Activated T-cell treated with anti-CD3 and anti-CD28 coated beads, Interleukin-2, amount 50 U/mL, for 24 hours (primary cell): ENCODE measurements around the gene OR2V2.
"Not testable (repeated sequence)": the region's sequence is repeated elsewhere in the genome, so short reads cannot be mapped to it uniquely, and the experiment has no call there.

Experiments used
- DNase-seq: peaks from one replicate; pipeline ENCODE4 v3.0.0-alpha.2; 2020
- H3K27ac Mint-ChIP-seq: 2 replicates; pipeline ENCODE4 v1.8.0; 2020; ENCODE audit warnings: mild to moderate bottlenecking, mixed read lengths
- H3K27me3 Mint-ChIP-seq: 2 replicates; pipeline ENCODE4 v1.8.0; 2020; ENCODE audit warnings: mixed read lengths
- H3K36me3 Mint-ChIP-seq: 2 replicates; pipeline ENCODE4 v1.8.0; 2020; ENCODE audit warnings: low read depth, mixed read lengths
- H3K4me1 Mint-ChIP-seq: 2 replicates; pipeline ENCODE4 v1.8.0; 2020; ENCODE audit warnings: low read depth, mixed read lengths
- H3K4me3 Mint-ChIP-seq: 2 replicates; pipeline ENCODE4 v1.8.0; 2020; ENCODE audit warnings: mild to moderate bottlenecking, moderate library complexity, mixed read lengths
- H3K9me3 Mint-ChIP-seq: 2 replicates; pipeline ENCODE4 v1.8.0; 2020; ENCODE audit warnings: mixed read lengths

OR2V2 gene

GRCh38 chr5:181149806-181150733 lies 2.7 kb downstream of the OR2V2 start:
- no peaks in the 10 kb centered on the region for H3K36me3 Mint-ChIP-seq
- peaks cover 4% of the 10 kb centered on the region for H3K4me1 Mint-ChIP-seq
- H3K9me3 Mint-ChIP-seq, result no peaks in the 10 kb centered on the region
- peaks cover 55% of the 10 kb centered on the region for H3K27me3 Mint-ChIP-seq
- H3K4me3 Mint-ChIP-seq, result no peak overlapping the region
- no peak overlapping the region for H3K27ac Mint-ChIP-seq
- no peak for DNase-seq

GRCh38 chr5:181151146-181151545 lies 3.8 kb downstream of the OR2V2 start:
- no peak for DNase-seq
- no peaks in the 10 kb centered on the region for H3K9me3 Mint-ChIP-seq
- H3K27me3 Mint-ChIP-seq, result peaks cover 48% of the 10 kb centered on the region
- H3K36me3 Mint-ChIP-seq, result no peaks in the 10 kb centered on the region
- H3K4me1 Mint-ChIP-seq, result peaks cover 4% of the 10 kb centered on the region
- no peak overlapping the region for H3K4me3 Mint-ChIP-seq
- no peak overlapping the region for H3K27ac Mint-ChIP-seq

DNA sequence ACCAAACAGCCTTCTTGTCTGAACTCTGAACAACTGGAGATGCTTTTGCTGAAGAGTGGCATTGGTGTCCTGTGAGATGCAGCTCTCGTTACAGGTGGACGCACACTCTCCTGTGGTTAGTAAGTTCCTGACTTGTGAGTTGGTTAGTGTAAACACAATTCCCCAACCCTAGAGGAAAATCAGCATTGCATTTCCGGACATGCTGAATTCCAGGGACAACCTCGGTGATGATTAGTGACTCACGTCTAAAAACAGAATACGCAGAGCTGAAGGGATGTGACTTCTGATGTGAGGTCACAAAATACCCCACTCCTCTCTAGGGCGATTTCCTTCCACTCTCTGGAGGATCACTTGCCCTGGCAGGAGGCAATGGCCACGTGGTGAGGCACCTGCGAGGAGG lies 5.0 kb downstream of the OR2V2 start:
- peaks cover 43% of the 10 kb centered on the region for H3K27me3 Mint-ChIP-seq
- H3K4me3 Mint-ChIP-seq, result no peak overlapping the region
- no peaks in the 10 kb centered on the region for H3K9me3 Mint-ChIP-seq
- H3K4me1 Mint-ChIP-seq, result peaks cover 4% of the 10 kb centered on the region
- DNase-seq, result no peak
- no peak overlapping the region for H3K27ac Mint-ChIP-seq
- H3K36me3 Mint-ChIP-seq, result no peaks in the 10 kb centered on the region

- no peak for DNase-seq
- peaks cover 4% of the 10 kb centered on the region for H3K4me1 Mint-ChIP-seq
- H3K9me3 Mint-ChIP-seq, result no peaks in the 10 kb centered on the region
- H3K4me3 Mint-ChIP-seq, result no peak overlapping the region
- H3K27me3 Mint-ChIP-seq, result peaks cover 33% of the 10 kb centered on the region
- H3K36me3 Mint-ChIP-seq, result no peaks in the 10 kb centered on the region
- H3K27ac Mint-ChIP-seq, result no peak overlapping the region
These were observed 6.4 kb downstream of the OR2V2 start for GRCh38 chr5:181153814-181154213.

DNA sequence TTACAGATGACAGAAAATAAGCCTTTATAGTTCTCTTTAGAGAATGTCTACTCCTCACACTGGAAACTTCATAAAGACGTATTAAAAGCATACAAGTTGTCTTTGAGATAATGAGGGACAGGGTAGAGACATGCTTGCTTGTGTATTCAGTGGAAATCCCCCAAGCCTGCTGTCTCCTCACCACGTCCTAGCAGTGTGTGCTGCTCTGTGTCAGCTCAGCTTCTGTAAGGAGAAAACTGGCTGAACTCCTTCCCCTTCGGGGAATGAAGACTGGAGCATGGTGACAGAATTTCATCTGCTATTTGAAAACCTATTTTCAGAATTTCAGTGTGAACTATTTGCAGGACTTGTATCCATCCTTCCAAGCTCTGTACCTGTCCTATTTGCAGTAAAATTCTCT lies 9.4 kb downstream of the OR2V2 start:
- Mint-ChIP-seq H3K36me3 (no peaks in the 10 kb centered on the region), H3K9me3 (no peaks in the 10 kb centered on the region), H3K4me1 (peaks cover 24% of the 10 kb centered on the region), H3K4me3 (no peak overlapping the region), H3K27ac (no peak overlapping the region), H3K27me3 (peaks cover 8% of the 10 kb centered on the region)
- DNase-seq, result no peak

DNA sequence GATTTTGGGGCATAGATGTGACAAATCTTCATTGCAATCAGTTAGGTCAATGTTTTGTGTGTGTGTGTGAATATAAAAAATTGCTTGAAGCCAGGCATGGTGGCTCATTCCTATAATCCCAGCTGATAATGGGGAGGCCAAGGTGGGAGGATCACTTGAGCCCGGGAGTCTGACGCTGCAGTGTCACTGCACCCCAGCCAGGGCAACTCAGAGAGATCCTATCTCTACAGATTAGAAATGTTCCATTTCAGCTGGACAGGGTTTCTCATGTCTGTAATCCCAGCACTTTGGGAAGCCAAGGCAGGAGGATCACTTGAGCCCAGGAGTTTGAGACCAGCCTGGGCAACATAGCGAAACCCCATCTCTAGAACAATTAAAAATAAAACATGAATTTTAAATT lies 11.5 kb downstream of the OR2V2 start:
- H3K27me3 Mint-ChIP-seq, result peaks cover 13% of the 10 kb centered on the region
- peaks cover 38% of the 10 kb centered on the region for H3K4me1 Mint-ChIP-seq
- H3K36me3 Mint-ChIP-seq, result no peaks in the 10 kb centered on the region
- H3K4me3 Mint-ChIP-seq, result no peak overlapping the region
- DNase-seq, result no peak
- no peaks in the 10 kb centered on the region for H3K9me3 Mint-ChIP-seq
- no peak overlapping the region for H3K27ac Mint-ChIP-seq

GRCh38 chr5:181159286-181160151 lies 12.1 kb downstream of the OR2V2 start:
- DNase-seq, result peak; percentile 96
- Mint-ChIP-seq H3K4me1 (peaks cover 36% of the 10 kb centered on the region), H3K27me3 (peaks cover 14% of the 10 kb centered on the region), H3K27ac (peak overlapping the region; percentile 79), H3K4me3 (peak overlapping the region; percentile 14), H3K9me3 (no peaks in the 10 kb centered on the region), H3K36me3 (no peaks in the 10 kb centered on the region)

- Mint-ChIP-seq H3K27ac (peak overlapping the region; percentile 91), H3K9me3 (peaks cover under 1% of the 10 kb centered on the region), H3K36me3 (no peaks in the 10 kb centered on the region), H3K27me3 (peaks cover 18% of the 10 kb centered on the region), H3K4me1 (peaks cover 37% of the 10 kb centered on the region), H3K4me3 (peak overlapping the region; percentile 66)
- DNase-seq, result peak; percentile 83
These were observed 12.9 kb downstream of the OR2V2 start for GRCh38 chr5:181160152-181160754.

DNA sequence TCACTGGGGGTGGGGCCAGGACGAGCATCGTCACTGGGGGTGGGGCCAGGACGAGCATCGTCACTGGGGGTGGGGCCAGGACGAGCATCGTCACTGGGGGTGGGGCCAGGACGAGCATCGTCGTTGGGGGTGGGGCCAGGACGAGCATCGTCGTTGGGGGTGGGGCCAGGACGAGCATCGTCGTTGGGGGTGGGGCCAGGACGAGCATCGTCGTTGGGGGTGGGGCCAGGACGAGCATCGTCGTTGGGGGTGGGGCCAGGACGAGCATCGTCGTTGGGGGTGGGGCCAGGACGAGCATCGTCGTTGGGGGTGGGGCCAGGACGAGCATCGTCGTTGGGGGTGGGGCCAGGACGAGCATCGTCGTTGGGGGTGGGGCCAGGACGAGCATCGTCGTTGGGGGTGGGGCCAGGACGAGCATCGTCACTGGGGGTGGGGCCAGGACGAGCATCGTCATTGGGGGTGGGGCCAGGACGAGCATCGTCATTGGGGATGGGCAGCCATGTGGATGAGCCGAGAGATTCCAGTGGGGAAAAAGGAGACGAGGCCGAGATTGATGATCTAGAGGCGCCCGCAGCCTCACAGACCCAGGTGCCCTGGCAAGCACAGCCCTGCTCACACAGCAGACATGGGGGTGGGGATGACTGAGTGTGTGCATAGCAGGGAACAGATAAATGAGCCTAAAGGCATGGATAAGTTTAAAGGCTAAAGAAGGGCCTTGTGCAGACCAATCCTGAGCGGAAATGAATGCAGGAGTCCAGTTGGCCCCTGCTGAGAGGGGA lies 13.6 kb downstream of the OR2V2 start:
- Mint-ChIP-seq H3K27me3 (peaks cover 25% of the 10 kb centered on the region), H3K27ac (peak overlapping the region; percentile 94), H3K4me1 (peaks cover 42% of the 10 kb centered on the region), H3K4me3 (peak overlapping the region; percentile 69)
- H3K9me3 Mint-ChIP-seq, H3K36me3 Mint-ChIP-seq: not testable (repeated sequence)
- DNase-seq, result peak; percentile 82

- peak overlapping the region; percentile 94 for H3K27ac Mint-ChIP-seq
- H3K36me3 Mint-ChIP-seq, result no peaks in the 10 kb centered on the region
- peak overlapping the region; percentile 69 for H3K4me3 Mint-ChIP-seq
- peaks cover 48% of the 10 kb centered on the region for H3K4me1 Mint-ChIP-seq
- peaks cover 2% of the 10 kb centered on the region for H3K9me3 Mint-ChIP-seq
- peaks cover 32% of the 10 kb centered on the region for H3K27me3 Mint-ChIP-seq
- peak; percentile 45 for DNase-seq
These were observed 14.3 kb downstream of the OR2V2 start for GRCh38 chr5:181161534-181162175.

DNA sequence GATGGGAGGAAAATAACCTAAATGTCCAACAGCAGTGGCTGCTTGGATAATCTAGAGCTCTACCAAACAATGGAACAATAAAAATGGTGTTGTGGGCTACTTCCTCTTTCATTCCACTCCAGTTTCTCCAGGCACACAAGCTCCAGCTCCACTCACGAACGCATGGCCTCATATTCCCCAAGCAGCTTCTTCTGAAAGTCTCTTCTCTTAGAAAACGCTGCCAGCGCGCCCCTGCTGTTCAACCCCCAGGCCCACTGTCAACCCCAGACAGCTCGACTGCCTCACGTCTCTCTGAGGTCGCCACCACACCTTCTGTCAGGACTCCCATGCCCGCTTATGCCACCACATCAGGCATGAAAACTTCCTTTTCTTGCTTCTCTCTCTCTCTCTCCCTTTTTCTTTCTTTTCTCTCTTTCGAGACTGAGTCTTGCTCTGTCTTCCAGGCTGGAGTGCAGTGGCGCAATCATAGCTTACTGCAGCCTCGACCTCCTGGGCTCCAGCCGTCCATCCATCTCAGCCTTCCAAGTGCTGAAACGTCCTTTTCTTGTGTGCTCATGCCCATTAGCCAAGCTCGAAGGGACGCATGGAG lies 16.2 kb downstream of the OR2V2 start:
- Mint-ChIP-seq H3K27ac (peak overlapping the region; percentile 88), H3K9me3 (peaks cover 2% of the 10 kb centered on the region), H3K36me3 (no peaks in the 10 kb centered on the region), H3K4me3 (peak overlapping the region; percentile 61), H3K27me3 (peaks cover 51% of the 10 kb centered on the region), H3K4me1 (peaks cover 65% of the 10 kb centered on the region)
- DNase-seq, result no peak

DNA sequence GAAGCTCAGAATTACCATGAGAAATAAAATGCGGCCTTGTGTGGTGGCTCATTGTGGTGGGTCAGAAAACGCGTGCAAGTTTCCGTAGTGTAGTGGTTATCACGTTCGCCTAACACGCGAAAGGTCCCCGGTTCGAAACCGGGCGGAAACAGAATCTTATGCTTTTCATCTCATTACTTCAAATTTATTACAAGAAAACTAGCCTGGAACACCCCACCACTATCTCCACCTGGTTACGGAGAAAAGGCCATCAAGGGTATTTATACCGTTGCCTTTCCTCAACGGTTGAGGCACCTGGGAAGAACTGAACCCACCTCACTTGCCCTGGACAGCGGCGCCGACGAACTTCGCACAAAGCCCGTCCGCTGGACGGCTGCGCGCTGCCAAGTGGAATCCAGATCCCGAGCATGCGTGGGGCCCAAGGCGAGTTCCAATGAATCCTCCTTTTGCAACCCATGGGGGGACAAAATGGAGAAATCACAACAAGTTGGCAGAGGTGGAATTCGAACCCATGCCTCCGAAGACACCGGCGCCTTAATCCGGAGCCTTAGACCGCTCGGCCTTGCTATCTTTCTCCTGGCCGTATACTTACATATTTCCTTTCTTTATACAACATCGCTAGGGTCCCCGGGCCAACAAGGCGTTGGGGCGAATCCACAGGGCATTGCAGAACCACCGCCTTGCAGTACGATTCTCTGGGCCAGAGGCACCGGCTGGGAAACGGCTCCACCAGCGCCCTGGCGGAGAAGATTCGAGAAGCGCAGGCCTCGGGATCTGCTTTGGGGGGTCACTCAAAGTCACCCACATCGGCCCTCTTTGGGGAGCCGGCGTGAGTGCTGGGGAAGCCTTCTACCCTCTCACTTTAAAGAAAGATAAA lies 16.9 kb downstream of the OR2V2 start:
- peak overlapping the region; percentile 88 for H3K27ac Mint-ChIP-seq
- H3K27me3 Mint-ChIP-seq, result peaks cover 59% of the 10 kb centered on the region
- no peaks in the 10 kb centered on the region for H3K36me3 Mint-ChIP-seq
- peaks cover 2% of the 10 kb centered on the region for H3K9me3 Mint-ChIP-seq
- peak; percentile 53 for DNase-seq
- H3K4me1 Mint-ChIP-seq, result peaks cover 69% of the 10 kb centered on the region
- peak overlapping the region; percentile 61 for H3K4me3 Mint-ChIP-seq
